ENCODE data around the gene TRAPPC3L. TPM values are rescaled to one million over a fixed set of nuclear protein-coding genes. Genes with fewer than 3 reads are reported as not detected.
A peak's percentile ranks its signal among the peaks of the same experiment; 100 is the strongest.

Gene TRAPPC3L
- not detected for total RNA-seq

- H3K4me1 Mint-ChIP-seq = no peaks in the 10 kb centered on the region
- no peak within 1 kb of the TSS for H3K27ac Mint-ChIP-seq
- H3K4me3 Mint-ChIP-seq = no peak within 1 kb of the TSS
- no peak for DNase-seq
- H3K27me3 Mint-ChIP-seq = peaks cover 38% of the 10 kb centered on the region
- no peaks in the 10 kb centered on the region for H3K9me3 Mint-ChIP-seq
- no peak for ATAC-seq (ENCODE audit: low read depth)
- POLR2A ChIA-PET = no interaction called here
- H3K36me3 Mint-ChIP-seq = no peaks in the 10 kb centered on the region
Observed at GRCh38 chr6:116545651-116546050, at the start of gene TRAPPC3L. Gene TRAPPC3L (minus strand): TSS chr6:116545684. CDS start chr6:116545514, 170 bp downstream.

- H3K4me1 Mint-ChIP-seq = no peaks in the 10 kb centered on the region
- no peaks in the 10 kb centered on the region for H3K27me3 Mint-ChIP-seq
- POLR2A ChIA-PET = no interaction called here
- H3K4me3 Mint-ChIP-seq = no peak overlapping the region
- no peak for DNase-seq
- H3K27ac Mint-ChIP-seq = no peak overlapping the region
- H3K36me3 Mint-ChIP-seq = peaks cover 25% of the 10 kb centered on the region
- no peaks in the 10 kb centered on the region for H3K9me3 Mint-ChIP-seq
- ATAC-seq (ENCODE audit: low read depth) = no peak
Observed at GRCh38 chr6:116595247-116595646, 49.8 kb upstream of the TRAPPC3L start.

GRCh38 chr6:116586738-116587137, 41.3 kb upstream of the TRAPPC3L start:
- no peak overlapping the region for H3K27ac Mint-ChIP-seq
- H3K4me3 Mint-ChIP-seq = no peak overlapping the region
- DNase-seq = no peak
- no peaks in the 10 kb centered on the region for H3K27me3 Mint-ChIP-seq
- H3K9me3 Mint-ChIP-seq = no peaks in the 10 kb centered on the region
- peaks cover 22% of the 10 kb centered on the region for H3K36me3 Mint-ChIP-seq
- POLR2A ChIA-PET = no interaction called here
- ATAC-seq (ENCODE audit: low read depth) = no peak
- no peaks in the 10 kb centered on the region for H3K4me1 Mint-ChIP-seq

- Mint-ChIP-seq H3K4me1 (no peaks in the 10 kb centered on the region), H3K9me3 (no peaks in the 10 kb centered on the region), H3K36me3 (peaks cover 19% of the 10 kb centered on the region)
Observed at GRCh38 chr6:116586276-116586675, 40.8 kb upstream of the TRAPPC3L start.

GRCh38 chr6:116580198-116580597, 34.7 kb upstream of the TRAPPC3L start:
- POLR2A ChIA-PET = no interaction called here
- Mint-ChIP-seq H3K27me3 (no peaks in the 10 kb centered on the region), H3K9me3 (no peaks in the 10 kb centered on the region), H3K27ac (no peak overlapping the region), H3K36me3 (peaks cover 21% of the 10 kb centered on the region), H3K4me1 (peaks cover 8% of the 10 kb centered on the region), H3K4me3 (no peak overlapping the region)
- DNase-seq = no peak
- ATAC-seq (ENCODE audit: low read depth) = no peak

More at GRCh38 chr6:116586276-116586675, 40.8 kb upstream of the TRAPPC3L start:
- no peak overlapping the region for H3K27ac Mint-ChIP-seq
- no peak for ATAC-seq (ENCODE audit: low read depth)
- POLR2A ChIA-PET = no interaction called here
- H3K27me3 Mint-ChIP-seq = no peaks in the 10 kb centered on the region
- no peak overlapping the region for H3K4me3 Mint-ChIP-seq
- DNase-seq = no peak

GRCh38 chr6:116579143-116579542, 33.7 kb upstream of the TRAPPC3L start:
- no peak for DNase-seq
- POLR2A ChIA-PET = interaction anchor here (0.9 kb wide), 1 partner anchor 9 kb away, joined by 3 read pairs; no protein-coding TSS in a partner anchor
- Mint-ChIP-seq H3K36me3 (peaks cover 24% of the 10 kb centered on the region), H3K27me3 (no peaks in the 10 kb centered on the region), H3K9me3 (no peaks in the 10 kb centered on the region), H3K4me1 (peaks cover 11% of the 10 kb centered on the region), H3K4me3 (no peak overlapping the region), H3K27ac (no peak overlapping the region)
- ATAC-seq (ENCODE audit: low read depth) = no peak

GRCh38 chr6:116578335-116578734, 32.9 kb upstream of the TRAPPC3L start:
- Mint-ChIP-seq H3K4me1 (peaks cover 17% of the 10 kb centered on the region), H3K27ac (no peak overlapping the region), H3K9me3 (no peaks in the 10 kb centered on the region), H3K36me3 (peaks cover 27% of the 10 kb centered on the region), H3K4me3 (no peak overlapping the region), H3K27me3 (no peaks in the 10 kb centered on the region)
- no peak for ATAC-seq (ENCODE audit: low read depth)
- POLR2A ChIA-PET = no interaction called here
- no peak for DNase-seq

GRCh38 chr6:116577486-116577885, 32.0 kb upstream of the TRAPPC3L start:
- Mint-ChIP-seq H3K4me1 (peaks cover 24% of the 10 kb centered on the region), H3K9me3 (no peaks in the 10 kb centered on the region), H3K27me3 (no peaks in the 10 kb centered on the region), H3K4me3 (no peak overlapping the region), H3K36me3 (peaks cover 27% of the 10 kb centered on the region), H3K27ac (no peak overlapping the region)
- no peak for ATAC-seq (ENCODE audit: low read depth)
- POLR2A ChIA-PET = no interaction called here
- no peak for DNase-seq

- POLR2A ChIA-PET = no interaction called here
- ATAC-seq (ENCODE audit: low read depth) = no peak
- no peaks in the 10 kb centered on the region for H3K9me3 Mint-ChIP-seq
Observed at GRCh38 chr6:116575227-116575626, 29.7 kb upstream of the TRAPPC3L start.

GRCh38 chr6:116572162-116572561, 26.7 kb upstream of the TRAPPC3L start:
- H3K4me1 Mint-ChIP-seq = peaks cover 33% of the 10 kb centered on the region
- no peak for DNase-seq

More at GRCh38 chr6:116575227-116575626, 29.7 kb upstream of the TRAPPC3L start:
- peaks cover 26% of the 10 kb centered on the region for H3K36me3 Mint-ChIP-seq
- no peak overlapping the region for H3K27ac Mint-ChIP-seq
- no peak overlapping the region for H3K4me3 Mint-ChIP-seq
- no peaks in the 10 kb centered on the region for H3K27me3 Mint-ChIP-seq
- H3K4me1 Mint-ChIP-seq = peaks cover 24% of the 10 kb centered on the region
- DNase-seq = no peak

GRCh38 chr6:116571683-116572000, 26.2 kb upstream of the TRAPPC3L start:
- Mint-ChIP-seq H3K4me3 (peak overlapping the region; percentile 97), H3K36me3 (peaks cover 19% of the 10 kb centered on the region), H3K4me1 (peaks cover 31% of the 10 kb centered on the region), H3K27ac (peak overlapping the region; percentile 98), H3K9me3 (no peaks in the 10 kb centered on the region), H3K27me3 (no peaks in the 10 kb centered on the region)
- ATAC-seq (ENCODE audit: low read depth) (no peak), DNase-seq (no peak)
- POLR2A ChIA-PET = interaction anchor here (0.8 to 3.5 kb wide), 10 partner anchors 10 to 471 kb away, joined by 3 to 40 read pairs (median 5); partner anchors contain the start of genes KPNA5, NT5DC1, RSPH4A and TSPYL1

More at GRCh38 chr6:116572162-116572561, 26.7 kb upstream of the TRAPPC3L start:
- Mint-ChIP-seq H3K27me3 (no peaks in the 10 kb centered on the region), H3K9me3 (no peaks in the 10 kb centered on the region), H3K27ac (peak overlapping the region; percentile 98), H3K36me3 (peaks cover 20% of the 10 kb centered on the region), H3K4me3 (peak overlapping the region; percentile 97)
- no peak for ATAC-seq (ENCODE audit: low read depth)
- POLR2A ChIA-PET = interaction anchor here (0.9 to 3.5 kb wide), 5 partner anchors 44 to 320 kb away, joined by 4 to 40 read pairs (median 8); partner anchors contain the start of genes KPNA5, RSPH4A and TSPYL1

- DNase-seq = peak; percentile 95
- Mint-ChIP-seq H3K9me3 (no peaks in the 10 kb centered on the region), H3K4me1 (peaks cover 27% of the 10 kb centered on the region), H3K36me3 (peaks cover 13% of the 10 kb centered on the region), H3K4me3 (peak within 1 kb of the TSS; percentile 97), H3K27me3 (no peaks in the 10 kb centered on the region), H3K27ac (peak within 1 kb of the TSS; percentile 98)
- peak; percentile 93 for ATAC-seq (ENCODE audit: low read depth)
- POLR2A ChIA-PET = interaction anchor here (0.6 to 3.5 kb wide), 14 partner anchors 8 to 470 kb away, joined by 3 to 40 read pairs (median 4); partner anchors contain the start of genes KPNA5, NT5DC1, RSPH4A and TSPYL1
Observed at GRCh38 chr6:116570856-116571682, 25.6 kb upstream of the TRAPPC3L start, which contains the start of gene RWDD1. Gene RWDD1 (plus strand): TSS chr6:116571504. CDS start chr6:116571583, 79 bp downstream.

GRCh38 chr6:116568821-116569755, 23.6 kb upstream of the TRAPPC3L start:
- H3K9me3 Mint-ChIP-seq = no peaks in the 10 kb centered on the region
- peaks cover 24% of the 10 kb centered on the region for H3K4me1 Mint-ChIP-seq
- DNase-seq = no peak
- peaks cover 4% of the 10 kb centered on the region for H3K36me3 Mint-ChIP-seq
- POLR2A ChIA-PET = no interaction called here
- H3K4me3 Mint-ChIP-seq = no peak overlapping the region
- ATAC-seq (ENCODE audit: low read depth) = no peak
- no peak overlapping the region for H3K27ac Mint-ChIP-seq
- H3K27me3 Mint-ChIP-seq = peaks cover 5% of the 10 kb centered on the region
